Activated CD8-positive, alpha-beta memory T cell treated with anti-CD3 and anti-CD28 coated beads, Interleukin-2, amount 50 U/mL, for 24 hours (primary cell): ENCODE results near the gene THAP12.

ENCODE experiments used
- DNase-seq: peaks from one replicate; pipeline ENCODE4 v3.0.0-alpha.2; 2020; ENCODE audit errors: extremely low read depth

Gene THAP12

DNA sequence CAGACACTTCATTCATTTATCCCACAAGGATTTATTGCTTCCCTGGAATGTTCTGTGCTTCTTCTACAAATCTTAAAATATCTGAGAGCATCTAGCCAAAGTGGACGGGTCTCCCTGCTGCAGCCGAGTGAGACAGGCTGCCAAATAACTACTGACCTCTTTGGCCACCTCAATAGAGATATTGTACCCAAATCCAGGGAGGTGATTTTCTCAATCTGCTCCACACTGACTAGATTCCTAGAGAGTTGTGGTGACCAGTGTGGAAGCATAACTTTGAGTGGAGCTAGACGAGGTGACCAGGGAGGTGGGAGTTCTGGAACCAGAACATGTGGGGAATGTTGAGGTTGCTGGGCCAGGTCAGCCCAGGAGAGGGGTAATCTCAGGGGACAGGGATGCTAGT is 77.5 kb downstream of the THAP12 start:
- DNase-seq: no peak

DNA sequence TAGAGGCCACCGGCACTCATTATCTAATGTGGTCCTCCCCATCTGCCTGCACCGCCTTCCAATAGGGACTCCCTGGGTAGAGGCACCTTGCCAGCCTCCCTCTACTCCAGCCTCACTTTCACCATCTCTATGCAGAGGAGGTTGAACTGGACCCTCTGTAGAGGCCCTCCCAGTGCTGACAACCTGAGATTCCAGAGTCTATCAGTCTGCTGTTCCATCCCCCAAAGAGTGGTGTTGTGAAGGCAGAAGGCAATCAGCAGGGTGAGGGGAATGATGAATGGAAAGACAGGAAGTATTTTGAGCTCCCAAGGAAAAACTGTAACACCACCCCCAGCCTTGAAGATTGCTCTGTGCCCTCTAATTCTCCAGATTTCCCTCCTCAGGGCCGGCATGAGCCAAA is 77.9 kb downstream of the THAP12 start:
- no peak for DNase-seq
